Activated T-cell treated with anti-CD3 and anti-CD28 coated beads, Interleukin-2, amount 50 U/mL, for 4 hours (primary cell): Measurements from ENCODE around the gene KRTAP4-9. TPM values are rescaled to one million over a fixed set of nuclear protein-coding genes. Genes with fewer than 3 reads are reported as not detected.
"Not testable (repeated sequence)": the region's sequence is repeated elsewhere in the genome, so short reads cannot be mapped to it uniquely, and the experiment has no call there.

Experiments
- ATAC-seq, 2 donors: fragments of 200-7000 bp; cut with Tn5 transposase; one replicate each; pipeline ENCODE4 v1.10.0; 2021
- DNase-seq: peaks from one replicate; pipeline ENCODE4 v3.0.0-alpha.2; 2020
- H3K27me3 Mint-ChIP-seq: one replicate; pipeline ENCODE4 v1.8.0; 2021; ENCODE audit warnings: low read depth, mixed read lengths
- H3K36me3 Mint-ChIP-seq: one replicate; pipeline ENCODE4 v1.8.0; 2022; ENCODE audit warnings: mixed read lengths; ENCODE audit not compliant: insufficient read depth
- H3K4me1 Mint-ChIP-seq: one replicate; pipeline ENCODE4 v1.8.0; 2021; ENCODE audit warnings: low read depth, mixed read lengths
- H3K4me3 Mint-ChIP-seq: one replicate; pipeline ENCODE4 v1.8.0; 2021; ENCODE audit warnings: mild to moderate bottlenecking, moderate library complexity, mixed read lengths
- H3K9me3 Mint-ChIP-seq: one replicate; pipeline ENCODE4 v1.8.0; 2021; ENCODE audit warnings: mixed read lengths
- total RNA-seq, 3 donors: library from RNA; stranded (reverse); gene quantifications; one replicate each; pipeline ENCODE4 v1.2.1, GENCODE V29; 2021

The KRTAP4-9 gene
- total RNA-seq, 3 donors from 2014 or later = not detected

GRCh38 chr17:41131979-41132378, 26.8 kb downstream of the KRTAP4-9 start:
- H3K4me1 Mint-ChIP-seq = peaks cover 34% of the 10 kb centered on the region
- no peak for DNase-seq
- H3K9me3 Mint-ChIP-seq = peaks cover 8% of the 10 kb centered on the region
- no peak overlapping the region for H3K4me3 Mint-ChIP-seq
- no peaks in the 10 kb centered on the region for H3K27me3 Mint-ChIP-seq
- ATAC-seq = no peak
- no peaks in the 10 kb centered on the region for H3K36me3 Mint-ChIP-seq

GRCh38 chr17:41133880-41134735, 28.9 kb downstream of the KRTAP4-9 start:
- H3K27me3 Mint-ChIP-seq = no peaks in the 10 kb centered on the region

GRCh38 chr17:41139865-41140264, 34.7 kb downstream of the KRTAP4-9 start:
- not testable (repeated sequence) for H3K27me3 Mint-ChIP-seq, H3K4me3 Mint-ChIP-seq, DNase-seq, H3K36me3 Mint-ChIP-seq, H3K4me1 Mint-ChIP-seq, ATAC-seq
- H3K9me3 Mint-ChIP-seq = peaks cover 30% of the 10 kb centered on the region

More at GRCh38 chr17:41133880-41134735, 28.9 kb downstream of the KRTAP4-9 start:
- Mint-ChIP-seq H3K4me3 (no peak overlapping the region), H3K4me1 (peaks cover 28% of the 10 kb centered on the region), H3K9me3 (peaks cover 11% of the 10 kb centered on the region), H3K36me3 (peaks cover 1% of the 10 kb centered on the region)
- DNase-seq (no peak), ATAC-seq (no peak)

GRCh38 chr17:41140360-41141131, 35.4 kb downstream of the KRTAP4-9 start, which contains the start of gene KRTAP4-6:
Gene KRTAP4-6, minus strand, starts transcription at chr17:41140544. Its CDS starts 57 bp downstream, at chr17:41140487.
- DNase-seq (no peak), ATAC-seq (no peak)
- Mint-ChIP-seq H3K9me3 (peaks cover 30% of the 10 kb centered on the region), H3K4me1 (no peaks in the 10 kb centered on the region), H3K4me3 (no peak within 1 kb of the TSS), H3K36me3 (peaks cover 8% of the 10 kb centered on the region), H3K27me3 (peaks cover 3% of the 10 kb centered on the region)

- no peak for ATAC-seq
- peaks cover 8% of the 10 kb centered on the region for H3K36me3 Mint-ChIP-seq
- H3K4me3 Mint-ChIP-seq = no peak overlapping the region
- H3K4me1 Mint-ChIP-seq = no peaks in the 10 kb centered on the region
- H3K27me3 Mint-ChIP-seq = peaks cover 3% of the 10 kb centered on the region
- DNase-seq = no peak
- H3K9me3 Mint-ChIP-seq = peaks cover 30% of the 10 kb centered on the region
Observed at GRCh38 chr17:41141361-41141760, 36.2 kb downstream of the KRTAP4-9 start.

- no peak for DNase-seq
- Mint-ChIP-seq H3K9me3 (peaks cover 22% of the 10 kb centered on the region), H3K36me3 (peaks cover 7% of the 10 kb centered on the region), H3K4me1 (no peaks in the 10 kb centered on the region), H3K4me3 (no peak overlapping the region), H3K27me3 (peaks cover under 1% of the 10 kb centered on the region)
- ATAC-seq = no peak
Observed at GRCh38 chr17:41144846-41145245, 39.7 kb downstream of the KRTAP4-9 start.

GRCh38 chr17:41145261-41145660, 40.1 kb downstream of the KRTAP4-9 start:
- Mint-ChIP-seq H3K9me3 (peaks cover 22% of the 10 kb centered on the region), H3K4me3 (no peak overlapping the region), H3K4me1 (no peaks in the 10 kb centered on the region), H3K36me3 (peaks cover 7% of the 10 kb centered on the region), H3K27me3 (no peaks in the 10 kb centered on the region)
- ATAC-seq = no peak
- no peak for DNase-seq

- no peak for ATAC-seq
- H3K4me1 Mint-ChIP-seq = no peaks in the 10 kb centered on the region
- H3K36me3 Mint-ChIP-seq = peaks cover 3% of the 10 kb centered on the region
- no peak for DNase-seq
- no peaks in the 10 kb centered on the region for H3K27me3 Mint-ChIP-seq
- peaks cover 13% of the 10 kb centered on the region for H3K9me3 Mint-ChIP-seq
- no peak overlapping the region for H3K4me3 Mint-ChIP-seq
Observed at GRCh38 chr17:41147531-41148204, 42.5 kb downstream of the KRTAP4-9 start.

- H3K9me3 Mint-ChIP-seq, H3K27me3 Mint-ChIP-seq, H3K4me1 Mint-ChIP-seq, H3K4me3 Mint-ChIP-seq, ATAC-seq, DNase-seq, H3K36me3 Mint-ChIP-seq: not testable (repeated sequence)
Observed at GRCh38 chr17:41148971-41149651, 43.9 kb downstream of the KRTAP4-9 start.

- Mint-ChIP-seq H3K27me3 (peaks cover 6% of the 10 kb centered on the region), H3K9me3 (no peaks in the 10 kb centered on the region), H3K4me1 (no peaks in the 10 kb centered on the region), H3K4me3 (no peak within 1 kb of the TSS), H3K36me3 (no peaks in the 10 kb centered on the region)
- DNase-seq = no peak
- ATAC-seq = no peak
Observed at GRCh38 chr17:41149652-41149985, 44.4 kb downstream of the KRTAP4-9 start, which contains the start of gene KRTAP4-5. Gene KRTAP4-5, minus strand, starts transcription at chr17:41149825. Its CDS starts 58 bp downstream, at chr17:41149767.

- Mint-ChIP-seq H3K9me3 (no peaks in the 10 kb centered on the region), H3K4me1 (no peaks in the 10 kb centered on the region), H3K27me3 (peaks cover 6% of the 10 kb centered on the region), H3K4me3 (no peak overlapping the region), H3K36me3 (no peaks in the 10 kb centered on the region)
- ATAC-seq = no peak
- no peak for DNase-seq
Observed at GRCh38 chr17:41150026-41150425, 44.8 kb downstream of the KRTAP4-9 start.

GRCh38 chr17:41151525-41151924, 46.3 kb downstream of the KRTAP4-9 start:
- H3K36me3 Mint-ChIP-seq = no peaks in the 10 kb centered on the region
- peaks cover 14% of the 10 kb centered on the region for H3K27me3 Mint-ChIP-seq
- H3K4me1 Mint-ChIP-seq = no peaks in the 10 kb centered on the region
- no peaks in the 10 kb centered on the region for H3K9me3 Mint-ChIP-seq
- DNase-seq (no peak), ATAC-seq (no peak)
- no peak overlapping the region for H3K4me3 Mint-ChIP-seq

GRCh38 chr17:41153856-41154255, 48.7 kb downstream of the KRTAP4-9 start:
- no peaks in the 10 kb centered on the region for H3K36me3 Mint-ChIP-seq
- peaks cover 24% of the 10 kb centered on the region for H3K27me3 Mint-ChIP-seq
- H3K4me3 Mint-ChIP-seq = no peak overlapping the region
- ATAC-seq (no peak), DNase-seq (no peak)
- no peaks in the 10 kb centered on the region for H3K9me3 Mint-ChIP-seq
- H3K4me1 Mint-ChIP-seq = no peaks in the 10 kb centered on the region
